GM12878 (cell line): ENCODE measurements around the gene HASPIN. TPM values are rescaled to one million over a fixed set of nuclear protein-coding genes. Genes with fewer than 3 reads are reported as not detected.

Experiments
- ATAC-seq: fragments of 200-7000 bp; cut with Tn5 transposase; 3 replicates; pipeline ENCODE4 v1.9.1; 2020; ENCODE audit warnings: mild to moderate bottlenecking, moderate library complexity
- BruUV-seq: library from RNA; stranded (reverse); fragments of 400-500 nt; replicated peaks from 2 replicates; lab custom pipeline; 2021; lab: Mats Ljungman, UMichigan
- CTCF ChIA-PET: fragments of 300-600 bp; sonication (Branson Sonifier 250); formaldehyde crosslinking; extraction: SDS; loops from one replicate; lab custom pipeline; 2021; ENCODE audit warnings: inconsistent platforms; lab: Yijun Ruan, JAX
- POLR2A ChIA-PET: fragments of 350-600 bp; formaldehyde crosslinking; extraction: SDS; loops from one replicate; lab custom pipeline; 2021; ENCODE audit warnings: inconsistent platforms; lab: Charles Lee
- RAD21 ChIA-PET: fragments of 300-600 bp; sonication (Branson Sonifier 250); formaldehyde crosslinking; loops from one replicate; lab custom pipeline; 2023; ENCODE audit warnings: antibody characterized with exemption; ENCODE audit not compliant: unreplicated experiment; lab: Charles Lee
- SMC1A ChIA-PET: fragments of 300-600 bp; sonication (Branson Sonifier 250); formaldehyde crosslinking; loops from one replicate; lab custom pipeline; 2023; ENCODE audit not compliant: unreplicated experiment, uncharacterized antibody; lab: Charles Lee
- DNase-seq: peaks from one replicate; pipeline ENCODE4 v3.0.0-alpha.2; 2011; ENCODE audit warnings: low read depth, low spot score
- FAIRE-seq: peaks from 3 replicates; lab custom pipeline; 2011; peaks lifted over from hg19 to GRCh38; lab: Jason Lieb, UNC
- H2AFZ ChIP-seq: 2 replicates; pipeline ENCODE4 v1.6.0; 2011; ENCODE audit warnings: low read depth, low read length, control low read depth; ENCODE audit not compliant: control insufficient read depth
- H3K27ac ChIP-seq: 2 replicates; pipeline ENCODE4 v1.5.1; 2011; ENCODE audit warnings: control low read depth; ENCODE audit not compliant: control insufficient read depth, insufficient read depth
- H3K27me3 ChIP-seq, 2 experiments: replicated peaks in 1 of 2; 2 replicates each; pipeline versions ENCODE4 v1.6.0 to v1.6.1; 2011; ENCODE audit warnings: low read length in 1 of 2; ENCODE audit not compliant: control insufficient read depth in 2 of 2, insufficient read depth in 2 of 2
- H3K36me3 ChIP-seq, 2 experiments: 2 replicates each; pipeline ENCODE4 v1.5.1; 2011; ENCODE audit warnings: low read length in 1 of 2; ENCODE audit not compliant: control insufficient read depth in 2 of 2, insufficient read depth in 2 of 2
- H3K4me1 ChIP-seq: 2 replicates; pipeline ENCODE4 v1.6.1; 2011; ENCODE audit warnings: mild to moderate bottlenecking, low read length, moderate library complexity, mixed read lengths; ENCODE audit not compliant: control insufficient read depth, insufficient read depth
- H3K4me2 ChIP-seq: 2 replicates; pipeline ENCODE4 v1.6.0; 2011; ENCODE audit warnings: control low read depth; ENCODE audit not compliant: control insufficient read depth, insufficient read depth
- H3K4me3 ChIP-seq: fragments of 200-600 bp; sonication (generic); 2 replicates; pipeline ENCODE4 v1.5.1; 2016
- H3K79me2 ChIP-seq: 2 replicates; pipeline ENCODE4 v1.6.0; 2011; ENCODE audit warnings: low read length; ENCODE audit not compliant: control insufficient read depth, insufficient read depth
- H3K9ac ChIP-seq: 2 replicates; pipeline ENCODE4 v1.8.0; 2011; ENCODE audit warnings: low read length, control low read depth, mixed read lengths; ENCODE audit not compliant: control insufficient read depth, insufficient read depth
- H3K9me3 ChIP-seq: replicated peaks from 3 replicates; pipeline ENCODE4 v1.5.1; 2011; ENCODE audit warnings: mild to moderate bottlenecking, low read length; ENCODE audit not compliant: control insufficient read depth, insufficient read depth
- H4K20me1 ChIP-seq: 2 replicates; pipeline ENCODE4 v1.6.0; 2011; ENCODE audit not compliant: control insufficient read depth, insufficient read depth
- ESRRA ChIP-seq: IDR thresholded peaks from 2 replicates; pipeline ENCODE4 v1.6.1; 2012; ENCODE audit warnings: mild to moderate bottlenecking, low read length, improper control_type of control experiment
- EZH2 ChIP-seq: IDR thresholded peaks from 2 replicates; pipeline ENCODE4 v1.6.1; 2012; ENCODE audit warnings: low read depth, mild to moderate bottlenecking, control low read depth, inconsistent platforms, low read length, borderline replicate concordance; ENCODE audit not compliant: control insufficient read depth
- MYB ChIP-seq: fragments of 150-350 bp; IDR thresholded peaks from 2 replicates; pipeline ENCODE4 v1.6.1; 2014; ENCODE audit warnings: mild to moderate bottlenecking, low read depth, low read length, borderline replicate concordance
- RFX5 ChIP-seq: IDR thresholded peaks from 2 replicates; pipeline ENCODE4 v1.6.1; 2011; ENCODE audit warnings: low read depth, low read length, improper control_type of control experiment
- SMC3 ChIP-seq: IDR thresholded peaks from 2 replicates; pipeline ENCODE4 v1.6.1; 2011; ENCODE audit warnings: low read length, improper control_type of control experiment, borderline replicate concordance
- ZNF274 ChIP-seq: IDR thresholded peaks from one replicate; pipeline ENCODE4 v1.8.0; 2011; ENCODE audit not compliant: insufficient read length, insufficient read depth
- WGBS: methylation state at CpG from one replicate; pipeline ENCODE4 v1.1.6; 2016; ENCODE audit warnings: low lambda C conversion rate; ENCODE audit not compliant: insufficient replicate concordance, insufficient coverage; ENCODE audit errors: missing lambda C conversion rate; 5-methylcytosine and 5-hydroxymethylcytosine counted together
- in situ Hi-C: fragments of 300-500 bp; cut with MboI; formaldehyde crosslinking; loops from 9 replicates; pipeline ENCODE4 v1.14.3; 2018; ENCODE audit warnings: mixed read lengths
- intact Hi-C: fragments of 100-400 bp; cut with micrococcal nuclease; formaldehyde crosslinking; loops from one replicate; pipeline ENCODE4 v1.14.2; 2022; ENCODE audit not compliant: unreplicated experiment
- polyA plus RNA-seq, 11 experiments: library from polyadenylated mRNA; depleted of rRNA in 4 of 11; unstranded in 6 of 11; stranded (reverse) in 5 of 11; fragments of >200 nt; fragmentation: Nextera tagmentation in 4 of 11; fragmentation: Illumina TruSeq in 1 of 11; extraction: Ambion mirVana in 4 of 11; extraction: Trizol in 1 of 11; gene quantifications; 1 replicate in 1 of 11; 2 replicates in 10 of 11; pipeline versions ENCODE4 v1.2.1 to v1.2.3, GENCODE V29; 2011 to 2016; ENCODE audit warnings: inconsistent platforms in 2 of 11, missing spikeins in 2 of 11, low read depth in 1 of 11
- total RNA-seq, 4 experiments: library from RNA; depleted of rRNA in 3 of 4; stranded (reverse); fragments of >200 nt in 3 of 4; fragmentation: Illumina TruSeq in 1 of 4; extraction: Trizol in 1 of 4; gene quantifications; 2 replicates each; pipeline versions ENCODE4 v1.2.1 to v1.2.3, GENCODE V29; 2013 to 2021
- TF ChIP-seq, protein P1 (sequence below): IDR thresholded peaks from 2 replicates; pipeline ENCODE4 v1.6.1; 2011; ENCODE audit warnings: low read depth, mild to moderate bottlenecking, low read length, moderate library complexity, borderline replicate concordance; ENCODE audit errors: extremely low read depth
- TF ChIP-seq, protein P2 (sequence below): fragments of 450-650 bp; IDR thresholded peaks from 2 replicates; pipeline ENCODE4 v1.6.1; 2016; ENCODE audit warnings: mild to moderate bottlenecking
- TF ChIP-seq, protein P3 (sequence below): fragments of 450-650 bp; IDR thresholded peaks from 2 replicates; pipeline ENCODE4 v1.6.1; 2017; ENCODE audit warnings: mild to moderate bottlenecking, moderate library complexity
- TF ChIP-seq, protein P4 (sequence below): IDR thresholded peaks from 2 replicates; pipeline ENCODE4 v1.6.1; 2012; ENCODE audit warnings: mild to moderate bottlenecking, low read depth, low read length
- TF ChIP-seq, protein P5 (sequence below): fragments of 450-650 bp; IDR thresholded peaks from 2 replicates; pipeline ENCODE4 v1.6.1; 2017; ENCODE audit warnings: mild to moderate bottlenecking

Gene HASPIN
- total and polyA plus RNA-seq, 10 of the 15 experiments (the other 5 are each of a cell fraction or from before 2014, with no cell fraction given) = 0.80 to 18.0 (median 10.1) TPM

DNA sequence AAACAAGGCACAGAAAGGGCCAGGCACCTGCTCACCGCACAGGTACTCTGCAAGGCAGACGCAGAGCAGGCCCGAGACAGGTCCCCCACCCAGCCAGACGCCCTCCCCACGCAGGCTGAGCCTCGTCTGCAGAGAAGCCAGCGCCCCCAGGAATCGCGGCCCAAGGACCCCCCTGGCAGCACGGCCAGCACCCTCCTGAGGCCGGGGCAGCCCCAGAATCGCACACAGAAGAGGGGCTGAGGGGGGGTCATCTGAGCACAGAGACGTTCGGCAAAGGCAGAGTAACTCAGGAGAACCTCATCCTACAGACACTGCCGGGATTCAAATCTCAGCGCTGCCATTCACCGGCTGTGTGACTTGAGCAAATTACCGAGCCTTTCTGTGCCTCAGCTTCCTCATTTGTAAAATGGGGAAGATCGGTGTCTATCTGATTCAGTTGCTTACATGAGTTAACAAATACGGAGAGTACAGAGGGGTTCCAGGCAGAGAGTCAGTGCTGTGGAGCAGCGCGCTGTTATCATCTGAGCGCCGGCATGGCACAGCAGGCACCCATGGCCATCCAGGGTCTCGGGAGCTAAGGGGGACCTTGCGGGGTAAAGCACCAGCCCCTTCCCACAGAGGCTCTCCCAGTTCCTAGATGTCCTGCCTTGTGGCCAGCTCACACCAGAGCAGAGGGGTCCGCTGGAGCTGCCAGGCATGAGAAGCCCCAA is 44.7 kb upstream of the HASPIN start:
- no peak overlapping the region for H3K4me3 ChIP-seq
- H4K20me1 ChIP-seq = no peaks in the 10 kb centered on the region
- no peaks in the 10 kb centered on the region for H3K79me2 ChIP-seq
- WGBS = 88% methylated on average over 20 of the region's 27 CpGs
- no peaks in the 10 kb centered on the region for H3K9me3 ChIP-seq
- no TSS peak for BruUV-seq
- intact Hi-C loops = no loop called here
- peaks cover 0 to 3% of the 10 kb centered on the region in 2 experiments; a peak in 2 of 4 replicates for H3K36me3 ChIP-seq
- no peaks in the 10 kb centered on the region for H3K27me3 ChIP-seq
- ChIA-PET RAD21 (no interaction called here), SMC1A (interaction anchor here (0.9 kb wide), 1 partner anchor 9 kb away, joined by 3 read pairs; no protein-coding TSS in a partner anchor), CTCF (interaction anchor here (1.3 kb wide), 1 partner anchor 59 kb away, joined by 6 read pairs; no protein-coding TSS in a partner anchor), POLR2A (no interaction called here)
- no peak for ATAC-seq
- no peak for DNase-seq
- peaks cover 6% of the 10 kb centered on the region; the same call in 1 of the 2 replicates for H3K4me1 ChIP-seq
- FAIRE-seq = no peak
- H2AFZ ChIP-seq = no peak overlapping the region
- in situ Hi-C loops = no loop called here
- no peak overlapping the region for H3K27ac ChIP-seq
- no peak overlapping the region for H3K4me2 ChIP-seq
- H3K9ac ChIP-seq = no peak overlapping the region
- TF ChIP-seq, protein P1, sequence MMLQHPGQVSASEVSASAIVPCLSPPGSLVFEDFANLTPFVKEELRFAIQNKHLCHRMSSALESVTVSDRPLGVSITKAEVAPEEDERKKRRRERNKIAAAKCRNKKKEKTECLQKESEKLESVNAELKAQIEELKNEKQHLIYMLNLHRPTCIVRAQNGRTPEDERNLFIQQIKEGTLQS = no peak
- TF ChIP-seq ESRRA (no peak), ZNF274 (no peak), RFX5 (no peak), EZH2 (no peak), MYB (no peak), SMC3 (no peak)
- TF ChIP-seq, protein P2, sequence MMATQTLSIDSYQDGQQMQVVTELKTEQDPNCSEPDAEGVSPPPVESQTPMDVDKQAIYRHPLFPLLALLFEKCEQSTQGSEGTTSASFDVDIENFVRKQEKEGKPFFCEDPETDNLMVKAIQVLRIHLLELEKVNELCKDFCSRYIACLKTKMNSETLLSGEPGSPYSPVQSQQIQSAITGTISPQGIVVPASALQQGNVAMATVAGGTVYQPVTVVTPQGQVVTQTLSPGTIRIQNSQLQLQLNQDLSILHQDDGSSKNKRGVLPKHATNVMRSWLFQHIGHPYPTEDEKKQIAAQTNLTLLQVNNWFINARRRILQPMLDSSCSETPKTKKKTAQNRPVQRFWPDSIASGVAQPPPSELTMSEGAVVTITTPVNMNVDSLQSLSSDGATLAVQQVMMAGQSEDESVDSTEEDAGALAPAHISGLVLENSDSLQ = no peak
- TF ChIP-seq, protein P3, sequence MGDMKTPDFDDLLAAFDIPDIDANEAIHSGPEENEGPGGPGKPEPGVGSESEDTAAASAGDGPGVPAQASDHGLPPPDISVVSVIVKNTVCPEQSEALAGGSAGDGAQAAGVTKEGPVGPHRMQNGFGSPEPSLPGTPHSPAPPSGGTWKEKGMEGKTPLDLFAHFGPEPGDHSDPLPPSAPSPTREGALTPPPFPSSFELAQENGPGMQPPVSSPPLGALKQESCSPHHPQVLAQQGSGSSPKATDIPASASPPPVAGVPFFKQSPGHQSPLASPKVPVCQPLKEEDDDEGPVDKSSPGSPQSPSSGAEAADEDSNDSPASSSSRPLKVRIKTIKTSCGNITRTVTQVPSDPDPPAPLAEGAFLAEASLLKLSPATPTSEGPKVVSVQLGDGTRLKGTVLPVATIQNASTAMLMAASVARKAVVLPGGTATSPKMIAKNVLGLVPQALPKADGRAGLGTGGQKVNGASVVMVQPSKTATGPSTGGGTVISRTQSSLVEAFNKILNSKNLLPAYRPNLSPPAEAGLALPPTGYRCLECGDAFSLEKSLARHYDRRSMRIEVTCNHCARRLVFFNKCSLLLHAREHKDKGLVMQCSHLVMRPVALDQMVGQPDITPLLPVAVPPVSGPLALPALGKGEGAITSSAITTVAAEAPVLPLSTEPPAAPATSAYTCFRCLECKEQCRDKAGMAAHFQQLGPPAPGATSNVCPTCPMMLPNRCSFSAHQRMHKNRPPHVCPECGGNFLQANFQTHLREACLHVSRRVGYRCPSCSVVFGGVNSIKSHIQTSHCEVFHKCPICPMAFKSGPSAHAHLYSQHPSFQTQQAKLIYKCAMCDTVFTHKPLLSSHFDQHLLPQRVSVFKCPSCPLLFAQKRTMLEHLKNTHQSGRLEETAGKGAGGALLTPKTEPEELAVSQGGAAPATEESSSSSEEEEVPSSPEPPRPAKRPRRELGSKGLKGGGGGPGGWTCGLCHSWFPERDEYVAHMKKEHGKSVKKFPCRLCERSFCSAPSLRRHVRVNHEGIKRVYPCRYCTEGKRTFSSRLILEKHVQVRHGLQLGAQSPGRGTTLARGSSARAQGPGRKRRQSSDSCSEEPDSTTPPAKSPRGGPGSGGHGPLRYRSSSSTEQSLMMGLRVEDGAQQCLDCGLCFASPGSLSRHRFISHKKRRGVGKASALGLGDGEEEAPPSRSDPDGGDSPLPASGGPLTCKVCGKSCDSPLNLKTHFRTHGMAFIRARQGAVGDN = no peak
- TF ChIP-seq, protein P4, sequence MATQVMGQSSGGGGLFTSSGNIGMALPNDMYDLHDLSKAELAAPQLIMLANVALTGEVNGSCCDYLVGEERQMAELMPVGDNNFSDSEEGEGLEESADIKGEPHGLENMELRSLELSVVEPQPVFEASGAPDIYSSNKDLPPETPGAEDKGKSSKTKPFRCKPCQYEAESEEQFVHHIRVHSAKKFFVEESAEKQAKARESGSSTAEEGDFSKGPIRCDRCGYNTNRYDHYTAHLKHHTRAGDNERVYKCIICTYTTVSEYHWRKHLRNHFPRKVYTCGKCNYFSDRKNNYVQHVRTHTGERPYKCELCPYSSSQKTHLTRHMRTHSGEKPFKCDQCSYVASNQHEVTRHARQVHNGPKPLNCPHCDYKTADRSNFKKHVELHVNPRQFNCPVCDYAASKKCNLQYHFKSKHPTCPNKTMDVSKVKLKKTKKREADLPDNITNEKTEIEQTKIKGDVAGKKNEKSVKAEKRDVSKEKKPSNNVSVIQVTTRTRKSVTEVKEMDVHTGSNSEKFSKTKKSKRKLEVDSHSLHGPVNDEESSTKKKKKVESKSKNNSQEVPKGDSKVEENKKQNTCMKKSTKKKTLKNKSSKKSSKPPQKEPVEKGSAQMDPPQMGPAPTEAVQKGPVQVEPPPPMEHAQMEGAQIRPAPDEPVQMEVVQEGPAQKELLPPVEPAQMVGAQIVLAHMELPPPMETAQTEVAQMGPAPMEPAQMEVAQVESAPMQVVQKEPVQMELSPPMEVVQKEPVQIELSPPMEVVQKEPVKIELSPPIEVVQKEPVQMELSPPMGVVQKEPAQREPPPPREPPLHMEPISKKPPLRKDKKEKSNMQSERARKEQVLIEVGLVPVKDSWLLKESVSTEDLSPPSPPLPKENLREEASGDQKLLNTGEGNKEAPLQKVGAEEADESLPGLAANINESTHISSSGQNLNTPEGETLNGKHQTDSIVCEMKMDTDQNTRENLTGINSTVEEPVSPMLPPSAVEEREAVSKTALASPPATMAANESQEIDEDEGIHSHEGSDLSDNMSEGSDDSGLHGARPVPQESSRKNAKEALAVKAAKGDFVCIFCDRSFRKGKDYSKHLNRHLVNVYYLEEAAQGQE = no peak
- TF ChIP-seq, protein P5, sequence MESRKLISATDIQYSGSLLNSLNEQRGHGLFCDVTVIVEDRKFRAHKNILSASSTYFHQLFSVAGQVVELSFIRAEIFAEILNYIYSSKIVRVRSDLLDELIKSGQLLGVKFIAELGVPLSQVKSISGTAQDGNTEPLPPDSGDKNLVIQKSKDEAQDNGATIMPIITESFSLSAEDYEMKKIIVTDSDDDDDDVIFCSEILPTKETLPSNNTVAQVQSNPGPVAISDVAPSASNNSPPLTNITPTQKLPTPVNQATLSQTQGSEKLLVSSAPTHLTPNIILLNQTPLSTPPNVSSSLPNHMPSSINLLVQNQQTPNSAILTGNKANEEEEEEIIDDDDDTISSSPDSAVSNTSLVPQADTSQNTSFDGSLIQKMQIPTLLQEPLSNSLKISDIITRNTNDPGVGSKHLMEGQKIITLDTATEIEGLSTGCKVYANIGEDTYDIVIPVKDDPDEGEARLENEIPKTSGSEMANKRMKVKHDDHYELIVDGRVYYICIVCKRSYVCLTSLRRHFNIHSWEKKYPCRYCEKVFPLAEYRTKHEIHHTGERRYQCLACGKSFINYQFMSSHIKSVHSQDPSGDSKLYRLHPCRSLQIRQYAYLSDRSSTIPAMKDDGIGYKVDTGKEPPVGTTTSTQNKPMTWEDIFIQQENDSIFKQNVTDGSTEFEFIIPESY = no peak
